SK-N-SH (cell line): ENCODE data around the gene VAV1.

Source experiments
- CTCF ChIP-seq: fragments of 200-600 bp; sonication (generic); IDR thresholded peaks from 2 replicates; pipeline ENCODE4 v1.6.1; 2017; ENCODE audit warnings: antibody characterized with exemption, mild to moderate bottlenecking, moderate library complexity
- POLR2AphosphoS5 ChIP-seq: IDR thresholded peaks from 2 replicates; pipeline ENCODE4 v1.6.1; 2012; ENCODE audit warnings: low read depth, low read length
- RAD21 ChIP-seq: IDR thresholded peaks from 2 replicates; pipeline ENCODE4 v1.6.1; 2012; ENCODE audit warnings: mild to moderate bottlenecking, low read length
- TAF1 ChIP-seq: IDR thresholded peaks from 2 replicates; pipeline ENCODE4 v1.6.1; 2012; ENCODE audit warnings: low read depth, mild to moderate bottlenecking, low read length, moderate library complexity, borderline replicate concordance
- USF2 ChIP-seq: fragments of 150-350 bp; IDR thresholded peaks from 2 replicates; pipeline ENCODE4 v1.6.1; 2017; ENCODE audit warnings: antibody characterized with exemption, low read length, low read depth, borderline replicate concordance

GRCh38 chr19:6729573-6730152 lies 42.8 kb upstream of the VAV1 start:
- TF ChIP-seq CTCF (no peak), TAF1 (no peak), RAD21 (no peak), USF2 (no peak), POLR2AphosphoS5 (no peak)
